HG02798 (cell line): ENCODE results near the gene LPP.

Source experiments
- ATAC-seq: cut with Tn5 transposase; IDR thresholded peaks from one replicate; pipeline ENCODE4 v1.9.1; 2021; ENCODE audit warnings: mild to moderate bottlenecking; ENCODE audit not compliant: unreplicated experiment, poor library complexity

The LPP gene

DNA sequence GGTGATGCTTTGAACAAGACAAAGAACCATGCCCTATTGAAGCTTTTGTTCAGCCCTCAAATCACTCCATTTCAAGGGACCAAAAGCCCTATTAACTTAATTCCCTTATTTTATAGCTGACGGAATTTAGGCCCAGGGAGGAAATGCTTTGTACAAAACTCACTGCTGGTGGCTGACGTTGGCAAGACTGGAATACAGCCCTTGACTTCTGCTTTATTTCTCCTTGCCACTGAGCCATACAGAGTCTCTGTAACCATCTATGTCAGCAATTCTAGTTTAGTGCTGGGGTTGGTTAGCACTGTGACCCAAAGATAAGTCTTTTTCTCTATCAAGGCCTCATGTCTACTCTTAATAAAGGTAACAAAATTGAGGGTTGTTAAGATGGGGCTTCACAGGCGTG is 701.7 kb downstream of the LPP start:
- no peak for ATAC-seq

DNA sequence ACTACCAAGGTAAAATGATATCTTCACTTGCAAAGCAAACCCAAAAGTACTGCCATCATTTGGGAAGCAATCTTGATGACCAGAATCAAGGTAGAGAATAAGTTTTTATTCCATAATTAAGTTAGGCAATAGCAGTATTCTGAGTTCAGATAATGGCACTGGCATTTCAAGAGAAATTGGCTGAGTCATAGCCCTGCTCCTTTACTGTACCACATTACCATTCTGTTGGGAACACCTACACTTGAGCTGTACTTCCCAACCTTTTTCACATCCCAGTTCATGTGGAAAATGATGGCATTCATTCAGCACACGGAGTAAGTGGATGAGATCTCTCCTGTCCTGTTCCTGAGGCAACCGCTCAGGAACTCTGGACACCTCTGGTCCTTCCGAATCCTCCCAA is 706.2 kb downstream of the LPP start:
- ATAC-seq = no peak

DNA sequence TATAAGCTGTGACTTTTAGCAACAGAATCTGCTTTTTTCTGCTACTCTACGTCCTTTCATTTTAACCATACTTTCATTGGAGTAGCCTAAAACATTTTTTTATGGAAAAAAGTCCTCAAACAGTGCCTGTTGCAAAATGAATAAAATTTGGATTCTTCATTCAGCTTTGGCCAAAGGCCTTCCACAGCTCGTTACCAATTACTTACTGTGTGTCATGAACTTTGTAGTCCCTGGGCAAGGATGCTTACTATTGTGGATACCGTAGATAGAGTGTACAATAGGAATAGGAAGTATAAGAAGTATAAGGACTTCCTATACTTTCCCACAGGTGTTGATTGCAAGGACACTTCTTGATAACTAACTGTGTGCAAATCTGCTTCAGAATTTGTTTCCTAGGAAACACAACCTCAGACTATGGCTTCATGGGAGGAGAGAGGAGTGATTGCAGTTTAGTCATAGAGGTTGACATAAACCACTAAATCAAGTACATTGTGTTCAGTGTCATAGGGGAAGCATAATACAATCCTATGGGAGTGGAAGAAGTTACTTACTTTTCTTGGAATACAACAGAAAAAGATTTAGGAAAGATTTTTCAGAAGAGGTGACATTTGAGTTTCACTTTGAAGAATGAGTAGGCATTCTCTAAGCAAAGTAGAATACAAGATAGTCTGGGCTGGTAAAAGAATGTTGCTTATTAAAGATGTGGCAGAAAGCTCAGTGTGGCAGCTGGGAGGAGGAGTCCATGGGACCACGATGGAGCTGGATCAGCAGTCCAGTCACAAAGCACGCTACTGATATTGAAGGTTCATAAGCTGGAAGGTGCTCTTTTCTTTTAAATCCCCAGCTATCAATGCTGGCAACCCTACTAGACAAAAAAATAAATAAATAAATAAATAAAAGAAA is 708.1 kb downstream of the LPP start:
- no peak for ATAC-seq

DNA sequence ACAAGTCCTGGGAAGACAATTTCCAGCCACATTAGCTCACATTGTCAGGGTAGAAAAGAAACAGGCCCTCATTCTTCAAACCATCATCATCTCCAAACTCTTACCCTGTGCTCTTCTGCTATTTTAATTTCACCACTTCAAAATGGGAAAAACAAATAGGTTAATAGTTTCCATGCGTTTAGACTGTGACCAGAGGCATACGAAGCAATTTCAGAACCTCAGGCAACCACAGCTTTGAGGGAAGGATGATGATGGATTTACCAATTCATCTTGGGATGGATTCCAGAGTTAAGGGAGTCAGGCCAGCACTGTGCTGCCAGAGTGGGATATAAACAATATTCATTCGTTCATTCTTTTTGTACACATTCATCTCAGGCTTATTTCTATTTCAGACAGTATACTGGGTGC is 710.0 kb downstream of the LPP start:
- no peak for ATAC-seq

DNA sequence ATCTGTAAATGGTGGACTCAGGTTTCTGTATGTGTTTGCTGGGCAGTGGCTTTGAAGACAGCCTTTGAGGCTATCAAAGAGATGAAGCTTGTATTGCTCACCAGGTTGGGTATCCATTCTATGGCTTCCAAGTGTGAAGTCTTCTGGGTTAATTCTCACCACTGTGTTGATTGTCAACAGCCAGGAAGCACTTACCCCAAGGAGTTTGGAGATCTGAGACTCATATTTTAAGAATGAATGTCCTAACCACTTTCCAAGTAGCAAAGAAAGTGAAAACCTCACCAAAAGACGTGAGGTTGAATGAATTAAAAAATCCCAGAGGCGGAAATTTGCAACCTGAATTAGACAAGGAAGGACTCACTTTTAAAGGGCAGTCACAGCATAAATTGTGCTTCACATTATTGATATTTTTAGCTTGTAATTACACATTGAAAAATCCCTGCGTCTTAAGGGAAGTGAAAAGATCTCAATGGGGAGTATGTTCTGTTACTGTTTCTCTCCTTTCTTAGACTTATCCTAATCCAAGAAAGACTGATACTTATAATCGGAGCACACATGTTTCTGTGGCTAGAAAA is 713.8 kb downstream of the LPP start:
- no peak for ATAC-seq

DNA sequence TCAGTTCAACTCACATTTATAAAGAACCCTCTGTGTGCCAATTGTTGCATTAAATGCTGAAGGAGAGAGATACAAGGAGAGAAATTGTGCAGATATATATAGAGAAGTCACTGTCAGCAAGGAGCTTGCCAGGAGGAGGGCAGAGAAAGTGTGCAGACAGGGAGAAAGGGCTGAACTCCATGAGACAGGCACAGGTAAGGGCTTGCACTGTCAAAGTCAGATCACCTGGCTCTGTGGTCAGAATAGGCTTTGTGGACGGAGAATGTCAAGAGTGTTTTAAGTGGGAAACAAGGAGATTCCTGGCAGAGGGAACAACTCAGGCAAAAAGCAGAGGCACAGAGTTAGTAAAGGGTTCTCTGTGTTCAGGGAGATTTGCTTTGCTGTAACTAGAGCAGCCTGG is 714.8 kb downstream of the LPP start:
- no peak for ATAC-seq

DNA sequence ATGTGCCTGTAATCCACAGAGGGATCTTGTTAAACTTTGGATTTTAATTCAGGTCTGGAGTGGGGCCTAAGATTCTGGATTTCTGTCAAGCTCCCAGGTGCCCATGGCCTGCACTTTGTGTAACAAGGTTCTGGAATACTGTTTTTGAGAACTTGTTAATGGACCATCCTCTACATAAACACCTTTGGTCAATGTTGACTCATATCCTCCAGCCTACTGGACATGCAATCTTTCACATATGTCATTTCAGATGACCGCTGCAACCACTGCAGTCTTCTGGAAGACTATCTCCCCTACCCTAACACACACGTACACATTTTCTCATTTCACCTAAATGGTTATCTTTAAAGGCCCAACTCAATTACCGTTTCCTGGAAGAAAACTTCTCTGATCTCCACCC is 715.7 kb downstream of the LPP start:
- no peak for ATAC-seq

DNA sequence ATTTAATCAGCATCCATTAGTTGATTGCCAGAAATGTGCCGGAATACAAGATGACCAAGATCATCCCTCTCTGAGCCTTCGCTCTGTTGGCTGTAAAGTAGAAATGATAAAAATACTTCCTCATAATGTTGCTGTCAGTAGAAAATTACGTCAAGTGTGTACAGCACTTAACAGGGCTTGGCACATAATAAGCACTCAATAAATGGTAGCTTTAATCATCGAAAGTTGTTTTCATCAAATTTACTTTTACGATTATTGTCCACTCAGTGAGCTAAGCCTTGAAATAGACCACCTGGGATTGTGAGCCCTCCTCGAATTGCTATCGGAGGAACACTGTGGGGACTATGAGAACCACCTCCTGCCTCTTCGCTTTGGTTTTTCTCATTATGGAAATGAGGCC is 716.5 kb downstream of the LPP start:
- no peak for ATAC-seq

DNA sequence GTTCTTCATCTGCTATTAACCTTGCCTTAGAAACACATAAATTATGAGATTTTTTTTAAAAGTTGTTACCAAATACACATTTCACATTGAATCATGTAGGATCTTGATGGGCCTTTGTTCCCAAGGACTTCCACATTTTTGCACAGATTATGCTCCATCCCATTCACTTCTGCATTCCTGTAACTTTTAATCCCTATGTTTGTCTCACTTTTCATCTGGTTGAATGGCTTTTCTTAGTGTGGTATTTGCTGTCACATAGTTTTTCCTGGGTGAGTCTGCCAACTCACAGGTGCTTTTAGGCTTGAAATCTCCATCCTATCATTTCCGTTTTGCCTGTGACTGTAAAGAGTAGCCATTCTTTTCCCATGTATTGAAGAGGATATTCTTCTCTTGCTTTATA is 720.6 kb downstream of the LPP start:
- no peak for ATAC-seq

DNA sequence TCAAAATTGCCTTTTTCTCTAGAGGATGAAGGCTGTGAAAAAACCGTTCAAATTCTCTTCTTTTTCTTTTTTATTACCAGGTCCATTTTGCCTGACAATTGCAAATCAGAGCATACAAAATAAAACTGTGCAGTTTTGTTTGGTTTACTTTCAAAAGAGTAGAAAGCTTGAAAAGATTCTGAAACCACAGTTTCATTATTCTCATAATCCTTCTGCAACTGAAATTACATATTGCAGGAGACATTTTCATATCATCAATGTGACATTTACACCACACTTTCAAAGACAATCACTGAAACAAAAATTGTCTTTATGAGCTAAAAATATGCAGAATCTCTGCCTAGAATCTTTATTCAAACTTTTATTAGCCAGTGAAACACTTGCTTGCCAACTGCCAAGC is 721.5 kb downstream of the LPP start:
- ATAC-seq = no peak

DNA sequence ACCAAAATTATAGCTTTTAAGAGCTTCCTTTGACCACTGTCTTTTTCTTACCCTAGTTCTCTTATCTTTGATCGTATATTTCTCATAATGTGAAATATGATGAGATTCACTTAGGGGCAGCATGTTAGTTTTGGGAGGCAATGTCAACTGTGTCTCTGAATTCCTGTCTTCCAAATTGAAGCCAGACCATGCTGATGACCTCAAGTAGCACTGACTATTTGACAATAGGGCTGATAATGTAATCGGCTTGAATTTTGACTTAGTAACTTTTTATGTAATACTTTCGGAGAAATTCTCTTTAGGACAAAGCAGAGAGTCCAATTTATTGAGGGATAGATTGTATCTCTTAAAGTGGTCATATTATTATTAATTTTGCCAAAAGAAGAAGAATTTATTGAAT is 722.4 kb downstream of the LPP start:
- no peak for ATAC-seq

DNA sequence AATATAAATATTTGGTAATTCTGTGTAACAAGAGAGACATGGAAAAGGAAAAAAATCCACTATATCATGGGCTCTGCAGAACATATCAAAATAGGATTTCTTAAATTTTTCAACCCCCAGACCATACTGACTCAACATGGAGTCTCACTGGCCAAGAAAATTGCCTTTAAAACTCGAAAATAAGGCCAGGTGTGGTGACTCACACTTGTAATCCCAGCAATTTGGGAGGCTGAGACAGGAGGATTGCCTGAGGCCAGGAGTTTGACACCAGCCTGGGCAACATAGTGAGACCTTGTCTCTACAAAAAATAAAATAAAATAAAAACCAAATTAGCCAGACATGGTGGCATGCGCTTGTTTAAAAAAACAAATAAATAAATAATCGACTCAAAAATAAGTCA is 723.4 kb downstream of the LPP start:
- no peak for ATAC-seq

DNA sequence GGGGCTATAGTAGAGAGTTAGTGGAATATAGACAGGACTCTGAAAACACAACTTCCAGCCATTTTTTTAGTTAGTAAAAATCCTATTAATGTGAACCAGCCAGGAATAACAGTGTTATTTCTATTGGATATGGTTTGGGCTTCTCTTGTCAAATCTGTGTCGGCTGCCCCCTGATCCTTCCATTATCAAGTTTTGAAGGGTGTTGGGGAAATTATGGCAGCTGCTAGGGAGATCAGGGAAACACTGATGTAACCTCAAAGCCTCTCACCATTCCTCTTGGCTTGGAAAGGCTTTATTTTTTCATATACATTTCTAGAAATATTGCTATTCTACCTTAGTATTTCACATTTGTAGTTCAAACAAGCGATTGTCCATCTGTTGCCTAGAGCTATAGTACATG is 724.1 kb downstream of the LPP start:
- no peak for ATAC-seq

DNA sequence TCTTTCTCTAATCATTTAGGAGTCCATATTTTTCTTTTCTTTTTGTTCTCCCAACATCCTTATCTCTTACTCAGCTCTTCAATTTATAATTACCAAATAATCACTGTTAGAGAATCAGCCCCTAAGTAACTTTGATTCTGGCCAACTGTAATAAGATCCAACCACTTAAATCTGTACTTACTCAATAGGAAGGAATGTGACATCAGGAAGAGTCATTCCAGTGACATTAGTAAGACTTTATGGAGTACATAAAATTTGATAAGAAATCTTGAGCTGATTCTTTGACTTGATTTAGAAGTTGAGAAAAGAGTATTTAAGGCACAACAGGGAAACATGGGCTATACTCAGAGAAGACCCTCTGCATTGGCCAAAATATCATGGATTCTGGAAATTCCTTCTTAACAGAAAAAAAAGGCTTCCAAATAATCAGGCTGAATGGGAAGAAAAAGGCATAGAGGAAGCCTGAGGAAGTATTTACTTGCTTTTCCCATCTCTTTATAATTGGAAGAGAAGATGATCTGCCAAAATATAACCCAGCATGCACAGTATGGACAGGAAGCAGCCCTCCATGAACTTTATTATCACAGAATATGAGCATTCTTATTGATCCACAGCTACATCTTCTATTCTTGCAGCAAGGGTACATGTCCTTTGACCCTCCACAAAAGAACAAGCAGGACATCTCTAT is 728.1 kb downstream of the LPP start:
- no peak for ATAC-seq

DNA sequence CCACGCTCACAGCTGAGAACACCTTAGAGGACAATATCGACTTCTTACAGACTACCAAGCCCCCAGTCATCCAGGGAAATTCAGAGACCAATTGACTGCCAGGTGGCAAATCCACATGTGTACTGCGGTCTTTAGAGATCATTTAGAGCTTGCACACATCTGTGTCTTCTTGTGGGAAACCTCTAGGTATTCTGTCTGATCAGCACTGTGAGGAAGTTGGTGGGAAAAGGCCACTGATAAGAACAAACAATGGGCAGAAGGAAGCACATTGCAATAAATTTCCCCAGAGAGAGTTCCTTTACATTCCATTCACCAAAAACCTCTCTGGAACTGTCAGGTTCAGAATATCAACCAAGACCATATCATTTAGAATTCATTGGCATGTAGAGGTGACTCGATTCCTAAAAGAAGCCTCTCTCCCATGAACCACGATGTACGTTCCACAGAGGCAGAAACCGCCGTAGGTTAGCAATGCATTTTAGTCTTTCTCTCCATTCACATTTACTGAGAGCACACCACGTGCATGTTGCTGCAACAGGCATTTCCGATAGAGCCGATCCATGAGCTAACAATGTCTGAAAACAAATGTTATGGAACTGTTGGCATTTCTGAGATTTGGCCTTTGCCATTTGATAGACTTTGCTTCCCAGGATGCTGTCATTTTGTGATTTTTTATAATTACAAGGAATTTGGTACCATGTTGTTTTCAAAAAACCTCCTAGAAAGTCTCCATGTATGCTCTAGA is 730.5 kb downstream of the LPP start:
- no peak for ATAC-seq

DNA sequence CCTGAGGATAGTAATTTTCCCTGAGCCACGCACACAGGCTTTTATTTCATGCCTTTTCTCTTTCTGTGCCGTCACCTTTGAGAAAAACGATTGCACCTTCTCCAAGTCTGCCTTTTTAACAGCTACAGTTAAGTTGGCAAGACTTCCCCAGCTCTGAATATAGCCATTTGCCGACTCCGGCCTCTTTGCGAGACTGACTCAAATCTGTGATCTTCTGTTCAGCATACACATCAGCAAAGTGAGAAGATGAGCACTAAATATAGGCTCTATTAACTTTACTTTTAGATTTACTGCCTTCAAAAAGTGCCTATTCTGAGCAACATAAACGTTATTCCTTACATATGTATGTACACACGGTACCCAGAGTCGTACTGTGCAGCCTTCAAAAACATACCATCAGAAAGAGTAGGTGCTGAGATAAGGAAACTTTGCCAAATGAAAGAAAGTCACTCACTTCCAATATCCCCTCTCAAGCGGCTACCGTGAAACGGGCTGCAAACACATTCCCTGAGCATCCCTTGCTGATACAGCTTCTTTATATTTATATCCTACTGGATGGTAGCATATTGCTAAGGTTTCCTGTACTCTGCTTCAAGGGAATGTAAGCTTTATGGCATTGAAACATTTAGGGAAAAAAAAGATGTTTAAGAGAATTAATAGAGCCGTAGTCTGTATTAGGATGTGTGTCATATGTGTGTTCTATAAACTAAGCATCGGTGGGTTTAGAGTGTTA is 734.5 kb downstream of the LPP start:
- ATAC-seq = no peak

DNA sequence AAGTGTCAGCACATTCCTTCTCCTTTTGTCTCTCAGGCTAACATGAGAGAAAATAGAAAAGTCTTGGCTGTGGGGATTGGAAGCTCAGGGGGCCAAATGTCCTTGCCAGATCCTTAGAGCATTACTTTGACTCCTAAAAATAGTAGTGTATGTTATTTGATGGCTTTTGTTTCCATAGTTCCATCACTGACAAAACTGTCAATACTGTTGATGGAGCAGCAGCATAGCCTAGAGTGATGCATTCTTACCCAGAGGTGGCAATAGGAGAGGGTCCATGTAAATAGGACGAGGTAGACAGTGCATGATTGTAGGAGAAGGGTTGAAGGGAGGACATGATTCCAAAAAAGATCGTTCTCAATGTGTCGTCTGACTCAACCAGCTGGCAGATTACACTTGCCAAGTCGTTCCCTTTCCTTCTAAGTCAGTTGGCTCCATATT is 735.1 kb downstream of the LPP start:
- no peak for ATAC-seq

DNA sequence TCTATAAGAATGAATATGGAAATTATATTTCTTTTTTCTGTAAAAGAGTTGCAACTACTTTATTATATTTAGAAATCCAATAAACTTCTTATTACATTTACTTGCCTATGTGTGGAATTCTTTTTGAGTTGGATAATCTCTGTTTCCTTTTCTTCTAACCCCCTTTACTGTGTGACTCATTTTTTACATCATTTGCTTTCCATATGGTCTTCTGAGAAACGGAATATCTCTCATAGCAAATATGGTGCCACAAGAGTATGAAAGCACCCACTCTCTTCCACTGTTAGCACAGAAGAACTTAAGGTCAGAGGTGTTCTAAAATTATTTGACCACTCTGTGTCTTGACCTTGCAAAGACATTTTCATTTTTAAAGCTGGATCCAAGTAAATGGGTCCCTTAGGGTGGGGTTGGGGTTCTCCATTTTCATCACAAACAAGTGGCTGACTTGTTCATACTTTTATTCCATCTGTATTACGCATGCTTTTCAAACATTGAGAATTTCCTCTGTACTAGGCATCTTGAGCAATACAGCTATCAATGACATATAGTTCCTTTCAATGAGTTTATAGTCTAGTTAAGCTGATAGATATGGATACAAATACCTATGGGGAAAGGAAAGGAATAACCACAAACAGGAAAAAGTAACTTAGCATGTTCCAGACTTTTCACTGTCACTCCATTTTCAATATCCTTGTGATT is 736.8 kb downstream of the LPP start:
- no peak for ATAC-seq

DNA sequence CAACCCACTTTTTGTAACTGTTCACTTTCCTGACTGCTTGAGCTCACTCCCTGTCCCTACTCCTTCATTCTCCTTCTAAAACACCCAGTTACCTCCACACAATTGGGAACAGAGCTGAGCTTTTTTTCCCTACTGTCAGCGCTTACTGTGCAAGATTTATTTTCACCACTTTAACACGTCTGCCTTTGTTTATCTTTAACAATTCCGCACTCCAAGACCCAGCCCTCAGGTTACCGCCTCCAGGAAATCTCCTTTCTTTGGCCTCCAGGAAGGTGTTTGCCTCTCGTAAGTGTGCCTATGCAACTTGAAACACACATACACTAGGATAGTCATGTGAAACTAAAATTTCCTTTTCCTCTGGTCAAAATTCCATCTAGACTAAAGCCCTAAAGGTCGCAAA is 745.9 kb downstream of the LPP start:
- no peak for ATAC-seq
